Activated T-helper 1 cell treated with Interleukin-2 at 50 U/mL for 16 hours (primary cell): ENCODE data around the gene CCDC183.
"Not testable (repeated sequence)": the region's sequence is repeated elsewhere in the genome, so short reads cannot be mapped to it uniquely, and the experiment has no call there.

Experiments
- DNase-seq: peaks from one replicate; pipeline ENCODE4 v3.0.0-alpha.2; 2020; ENCODE audit warnings: low read depth

Gene CCDC183

GRCh38 chr9:136796238-136796774 is at the start of gene CCDC183:
Gene CCDC183, plus strand, starts transcription at chr9:136796338. Its CDS starts 60 bp downstream, at chr9:136796398.
- DNase-seq = no peak

GRCh38 chr9:136746621-136747020 is 49.5 kb upstream of the CCDC183 start:
- DNase-seq = no peak

DNA sequence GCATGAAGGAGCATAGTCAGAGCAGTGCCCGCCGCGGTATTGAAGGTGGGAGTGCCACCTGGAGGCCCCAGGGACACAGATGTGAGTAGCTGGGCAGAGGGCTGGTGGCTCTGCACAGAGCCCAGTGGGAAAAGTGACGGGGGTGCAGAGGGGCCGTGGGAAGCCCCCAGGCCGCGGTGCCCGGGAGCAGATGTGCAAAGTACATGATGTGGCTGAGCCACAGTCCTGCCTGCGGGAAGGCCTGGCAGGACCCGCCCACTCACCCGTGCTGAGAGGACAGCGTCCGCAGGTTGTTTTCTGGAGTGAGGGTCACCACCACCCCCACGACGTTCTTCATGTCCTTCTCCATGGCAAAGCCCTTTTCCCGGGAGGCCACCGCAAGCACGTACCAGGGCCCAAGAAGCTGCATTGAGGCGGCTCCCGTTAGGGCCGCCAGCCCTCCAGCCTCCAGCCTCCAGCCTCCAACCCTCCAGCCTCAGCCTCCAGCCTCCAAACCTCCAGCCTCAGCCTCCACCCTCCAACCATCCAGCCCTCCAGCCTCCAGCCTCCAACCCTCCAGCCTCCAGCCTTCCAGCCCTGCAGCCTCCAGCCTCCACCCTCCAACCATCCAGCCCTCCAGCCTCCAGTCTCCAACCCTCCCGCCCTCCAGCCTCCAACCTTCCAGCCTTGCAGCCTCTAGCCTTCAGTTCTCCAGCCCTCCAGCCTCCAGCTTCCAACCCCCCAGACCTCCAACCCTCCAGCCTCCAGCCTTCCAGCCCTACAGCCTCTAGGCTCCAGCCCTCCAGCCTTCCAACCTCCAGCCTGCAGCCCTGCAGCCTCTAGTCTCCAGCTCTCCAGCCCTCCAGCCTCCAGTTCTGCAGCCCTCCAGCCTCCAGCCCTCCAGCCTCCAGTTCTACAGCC is 48.7 kb upstream of the CCDC183 start:
- no peak for DNase-seq

DNA sequence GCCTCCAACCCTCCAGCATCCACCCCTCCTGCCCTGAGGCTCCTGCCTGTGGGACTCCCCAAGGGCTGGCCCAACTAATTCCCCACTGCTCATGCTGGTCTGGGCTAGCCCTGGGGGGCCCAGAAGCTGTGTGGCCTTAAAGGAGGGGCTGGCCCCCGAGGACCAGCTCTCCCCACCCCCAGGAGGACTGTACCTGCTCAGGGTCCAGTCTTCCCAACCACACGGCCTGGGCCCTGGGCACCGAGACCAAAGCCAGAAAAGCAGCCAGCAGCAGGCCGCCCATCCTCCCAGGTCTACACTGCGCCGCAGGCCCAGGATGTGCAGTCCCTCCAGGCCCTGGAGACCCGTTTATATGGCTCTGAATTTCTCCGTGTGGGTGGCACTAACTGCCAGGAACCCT is 47.9 kb upstream of the CCDC183 start, which contains the start of gene LCN6:
TSS of gene LCN6 (minus strand) at position 325 of the 400 bp plus-strand sequence. CDS start at position 283, 42 bp downstream.
- DNase-seq = no peak

- no peak for DNase-seq
Measured at GRCh38 chr9:136748666-136749611, 47.2 kb upstream of the CCDC183 start.

- no peak for DNase-seq
Measured at GRCh38 chr9:136750526-136750925, 45.6 kb upstream of the CCDC183 start.

DNA sequence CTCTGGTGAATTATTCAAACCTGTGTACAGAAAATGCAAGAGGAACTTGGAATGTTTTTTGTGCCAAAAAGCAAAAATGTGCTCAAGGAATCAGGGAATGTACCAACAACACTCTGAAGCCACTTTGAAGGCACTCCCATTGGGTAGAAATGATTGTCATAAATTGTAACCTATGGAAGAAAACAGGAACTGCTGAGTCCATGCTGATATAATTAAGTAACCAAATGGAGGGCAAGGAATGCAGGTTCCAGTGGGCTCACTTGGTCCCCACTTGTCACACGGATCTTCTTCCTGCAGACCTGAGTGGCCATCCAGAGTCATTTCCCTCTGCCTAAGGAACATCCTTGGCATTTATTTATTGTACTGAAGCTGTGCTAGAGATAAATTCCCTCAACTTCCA is 44.9 kb upstream of the CCDC183 start:
- DNase-seq = no peak

GRCh38 chr9:136751814-136752213 is 44.3 kb upstream of the CCDC183 start:
- no peak for DNase-seq

DNA sequence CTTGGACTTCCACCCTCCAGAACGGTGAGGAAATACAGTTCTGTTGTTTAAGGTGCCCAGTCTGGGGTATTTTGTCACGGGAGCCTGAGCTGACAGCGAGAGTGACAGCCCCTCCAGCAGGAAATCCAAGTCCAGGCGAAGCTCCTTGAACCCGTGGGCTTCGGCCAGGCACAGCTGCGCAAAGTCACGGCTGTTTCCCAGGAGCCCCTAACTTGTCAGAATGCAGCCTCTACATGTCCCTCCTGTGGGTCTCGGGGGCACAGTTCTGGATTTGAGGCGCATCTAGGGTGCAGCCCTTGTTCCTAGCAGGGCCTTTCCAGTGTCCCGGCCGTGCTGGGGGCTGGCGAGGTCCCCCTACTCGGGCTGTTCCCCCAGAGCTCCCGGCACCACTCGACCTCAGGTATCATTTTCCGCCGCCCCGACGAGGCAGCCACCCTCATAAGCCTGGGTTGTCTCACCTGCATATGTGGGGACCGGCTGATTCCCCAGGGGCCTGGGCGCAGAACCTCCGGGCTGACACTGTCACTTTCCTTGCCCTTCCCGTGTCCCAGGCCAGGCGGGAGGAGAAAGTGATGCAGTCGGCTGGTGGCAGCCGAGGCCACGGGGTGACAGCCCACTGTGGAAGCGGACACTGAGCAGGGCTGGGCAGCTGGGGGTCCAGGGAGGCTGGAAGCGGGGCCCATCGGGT is 42.6 kb upstream of the CCDC183 start:
- DNase-seq = no peak

GRCh38 chr9:136754059-136754572 is 42.0 kb upstream of the CCDC183 start:
- no peak for DNase-seq

DNA sequence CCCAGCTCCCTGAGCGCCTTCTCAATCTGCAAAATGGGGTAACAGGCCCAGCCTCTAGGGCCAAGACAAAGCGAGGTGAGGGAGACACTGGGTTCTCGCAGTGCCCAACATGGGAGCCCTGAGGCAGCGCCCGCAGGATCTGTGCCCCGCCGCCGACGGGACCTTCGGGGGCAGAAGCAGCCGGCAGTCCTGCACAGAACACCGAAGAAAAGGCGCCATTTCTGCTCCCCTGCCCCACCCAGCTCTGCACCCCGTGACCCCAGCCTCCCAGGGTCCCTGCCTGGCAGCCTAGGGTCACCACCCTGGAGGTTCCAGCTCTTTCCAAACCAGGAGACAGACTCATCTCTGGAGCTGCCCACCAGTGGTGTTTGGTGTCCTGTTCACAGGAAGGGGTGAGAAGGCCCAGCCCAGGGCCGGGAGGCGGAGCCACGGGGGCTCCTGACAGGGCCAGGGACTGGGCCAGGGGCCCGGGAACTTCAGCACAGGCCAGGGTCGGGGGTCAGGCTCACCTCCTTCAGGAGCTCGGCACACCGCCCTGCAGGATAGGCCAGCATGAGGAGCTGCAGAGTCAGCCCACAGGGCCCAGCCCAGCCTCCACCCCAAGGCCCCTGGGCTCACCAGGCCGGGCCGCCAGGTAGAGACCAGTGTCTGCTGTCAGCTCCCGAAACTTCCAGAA is 41.4 kb upstream of the CCDC183 start:
- no peak for DNase-seq

- DNase-seq = not testable (repeated sequence)
Measured at GRCh38 chr9:136755302-136756133, 40.6 kb upstream of the CCDC183 start.

DNA sequence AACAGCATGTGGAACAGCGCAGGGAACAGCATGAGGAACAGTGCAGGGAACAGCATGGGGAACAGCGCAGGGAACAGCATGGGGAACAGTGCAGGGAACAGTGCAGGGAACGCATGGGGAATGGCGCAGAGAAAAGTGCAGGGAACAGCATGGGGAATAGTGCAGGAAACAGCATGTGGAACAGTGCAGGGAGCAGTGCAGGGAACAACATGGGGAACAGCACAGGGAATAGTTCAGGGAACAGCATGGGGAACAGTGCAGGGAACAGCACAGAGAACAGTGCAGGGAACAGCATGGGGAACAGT is 40.1 kb upstream of the CCDC183 start:
- no peak for DNase-seq

- no peak for DNase-seq
Measured at GRCh38 chr9:136756836-136757235, 39.3 kb upstream of the CCDC183 start.

- no peak for DNase-seq
Measured at GRCh38 chr9:136757328-136757727, 38.8 kb upstream of the CCDC183 start.

GRCh38 chr9:136757751-136758140 is 38.4 kb upstream of the CCDC183 start:
- no peak for DNase-seq

DNA sequence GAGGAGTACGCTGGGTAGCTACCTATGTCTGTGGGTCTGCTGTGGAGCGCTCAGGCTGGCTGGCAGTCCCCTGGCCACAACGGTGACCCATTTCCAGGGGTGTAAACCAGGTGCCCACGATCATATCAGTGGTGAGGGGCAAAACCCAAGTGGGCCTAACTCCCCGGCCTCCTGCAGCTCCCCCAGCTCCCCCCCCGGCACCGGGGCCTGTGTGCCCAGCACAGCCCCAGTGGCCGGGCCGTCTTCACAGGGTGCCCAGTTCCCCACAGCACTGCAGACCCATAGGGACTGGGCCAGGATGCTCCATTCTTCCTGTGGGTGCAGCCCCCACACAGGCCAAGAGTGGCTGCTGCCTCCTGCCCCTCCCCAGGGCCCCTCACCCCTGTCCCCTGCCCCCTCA is 37.1 kb upstream of the CCDC183 start:
- DNase-seq = no peak

DNA sequence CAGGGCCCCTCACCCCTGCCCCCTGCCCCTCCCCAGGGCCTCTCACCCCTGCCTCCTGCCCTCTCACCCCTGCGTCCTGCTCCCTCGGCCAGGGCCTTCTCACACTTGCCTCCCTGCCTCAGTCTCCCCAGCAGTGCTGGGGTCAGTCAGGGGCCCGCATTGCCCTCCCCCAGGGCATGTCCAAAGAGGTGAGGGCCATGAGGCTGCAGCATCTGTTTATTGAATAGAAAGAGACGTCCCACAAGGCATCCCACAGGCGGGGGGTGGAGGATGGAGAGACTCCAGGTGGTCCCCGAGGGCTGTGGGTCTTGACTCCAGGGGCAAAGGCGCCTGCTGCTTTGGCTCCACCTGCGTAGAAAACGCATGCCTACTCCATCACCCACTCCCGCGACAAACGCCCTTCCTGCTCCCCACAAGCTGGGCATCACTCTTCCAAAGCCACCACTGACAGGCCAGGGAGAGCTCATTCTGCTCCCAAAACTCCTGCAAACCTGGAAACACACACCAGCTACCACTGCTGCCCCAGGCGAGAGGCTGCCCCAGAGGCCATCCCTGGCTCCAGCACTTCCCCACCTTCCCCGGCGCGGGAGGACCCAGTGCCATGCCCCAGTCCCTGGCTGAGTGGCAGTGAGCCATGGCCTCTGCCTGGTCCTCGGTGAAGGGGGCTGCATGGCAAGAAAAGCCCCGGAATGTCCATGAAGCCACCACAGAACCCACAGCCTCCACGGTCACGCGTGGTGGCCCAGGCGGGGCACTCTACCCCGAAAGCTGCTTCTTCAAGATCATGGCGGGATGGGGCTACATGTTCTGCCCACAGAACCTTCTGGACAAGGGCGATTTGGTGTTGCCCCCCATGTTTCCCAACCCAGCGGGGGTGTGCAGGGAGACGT is 36.5 kb upstream of the CCDC183 start:
- no peak for DNase-seq

GRCh38 chr9:136760424-136760823 is 35.7 kb upstream of the CCDC183 start:
- DNase-seq = no peak
